ENCODE data around the gene AICDA. TPM values are rescaled to one million over a fixed set of nuclear protein-coding genes. Genes with fewer than 3 reads are reported as not detected.

The AICDA gene
- total RNA-seq, 4 donors from 2014 or later: 0.63 TPM; not detected in 3

DNA sequence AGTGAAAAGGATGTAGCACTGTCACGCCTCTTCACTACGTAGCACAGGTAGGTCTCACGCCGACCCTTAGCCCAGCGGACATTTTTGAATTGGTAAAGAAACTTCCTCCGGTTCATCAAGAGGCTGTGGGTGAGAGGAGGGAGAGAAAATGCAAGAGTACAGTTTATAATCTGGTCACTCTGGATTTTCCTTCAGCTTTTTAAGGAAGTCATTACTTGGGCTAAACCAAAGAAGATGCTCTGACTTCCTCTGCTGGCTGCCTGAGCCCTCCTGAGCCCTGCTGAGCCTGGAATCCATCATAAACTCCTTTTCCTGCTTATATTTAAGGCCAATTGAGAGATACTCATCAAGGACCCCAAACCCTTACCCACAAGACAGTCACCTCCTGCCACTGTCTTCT, 5.8 kb downstream of the AICDA start:
- DNase-seq (ENCODE audit: low spot score) (no peak), ATAC-seq (ENCODE audit: low FRiP score) (no peak)
- TF ChIP-seq, protein P1, sequence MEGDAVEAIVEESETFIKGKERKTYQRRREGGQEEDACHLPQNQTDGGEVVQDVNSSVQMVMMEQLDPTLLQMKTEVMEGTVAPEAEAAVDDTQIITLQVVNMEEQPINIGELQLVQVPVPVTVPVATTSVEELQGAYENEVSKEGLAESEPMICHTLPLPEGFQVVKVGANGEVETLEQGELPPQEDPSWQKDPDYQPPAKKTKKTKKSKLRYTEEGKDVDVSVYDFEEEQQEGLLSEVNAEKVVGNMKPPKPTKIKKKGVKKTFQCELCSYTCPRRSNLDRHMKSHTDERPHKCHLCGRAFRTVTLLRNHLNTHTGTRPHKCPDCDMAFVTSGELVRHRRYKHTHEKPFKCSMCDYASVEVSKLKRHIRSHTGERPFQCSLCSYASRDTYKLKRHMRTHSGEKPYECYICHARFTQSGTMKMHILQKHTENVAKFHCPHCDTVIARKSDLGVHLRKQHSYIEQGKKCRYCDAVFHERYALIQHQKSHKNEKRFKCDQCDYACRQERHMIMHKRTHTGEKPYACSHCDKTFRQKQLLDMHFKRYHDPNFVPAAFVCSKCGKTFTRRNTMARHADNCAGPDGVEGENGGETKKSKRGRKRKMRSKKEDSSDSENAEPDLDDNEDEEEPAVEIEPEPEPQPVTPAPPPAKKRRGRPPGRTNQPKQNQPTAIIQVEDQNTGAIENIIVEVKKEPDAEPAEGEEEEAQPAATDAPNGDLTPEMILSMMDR (IDR thresholded peaks at IDR 0.05): no peak

- TF ChIP-seq, protein P1 (IDR thresholded peaks at IDR 0.05): no peak
- ATAC-seq (ENCODE audit: low FRiP score): no peak
- no peak for DNase-seq (ENCODE audit: low spot score)
Observed at GRCh38 chr12:8605057-8605456, 7.6 kb downstream of the AICDA start.

DNA sequence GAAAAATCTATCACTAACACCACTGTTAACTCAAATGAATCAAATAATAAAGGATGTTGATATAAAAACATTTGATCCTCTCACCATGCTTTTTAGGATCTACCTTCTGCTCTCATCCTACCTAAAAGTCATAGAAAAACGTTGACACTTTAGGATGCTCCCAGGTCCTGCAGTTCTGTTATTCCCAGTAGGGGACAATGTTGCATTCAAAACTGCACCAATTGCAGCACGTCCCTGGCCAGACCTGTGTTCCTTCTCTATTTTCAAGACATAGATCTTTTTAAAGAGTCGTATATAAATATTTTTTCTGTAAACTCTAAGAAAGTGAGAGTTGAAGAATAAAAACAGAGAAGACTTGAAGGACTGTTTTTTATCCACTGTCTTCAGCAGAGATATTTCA, 8.8 kb downstream of the AICDA start:
- no peak for DNase-seq (ENCODE audit: low spot score)
- TF ChIP-seq, protein P1 (IDR thresholded peaks at IDR 0.05): no peak
- ATAC-seq (ENCODE audit: low FRiP score): no peak

DNA sequence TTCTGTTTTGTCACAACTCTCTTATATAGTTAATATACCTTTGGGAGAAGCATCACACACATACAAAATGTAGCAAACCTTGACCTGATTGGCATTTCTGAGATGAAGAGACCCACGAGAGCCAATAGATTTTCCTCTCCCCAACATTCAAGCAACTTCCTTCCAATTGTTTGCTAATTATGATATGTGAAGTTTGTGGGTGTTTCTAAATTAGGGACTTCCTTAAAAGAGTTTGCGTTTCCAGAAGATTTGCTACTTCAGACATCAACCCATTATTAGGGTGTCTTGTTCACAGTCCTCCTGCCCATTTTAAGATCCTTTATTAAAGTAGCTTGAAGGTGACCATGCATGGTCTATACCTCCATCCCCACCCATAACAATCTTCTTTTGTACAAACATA, 9.4 kb downstream of the AICDA start:
- DNase-seq (ENCODE audit: low spot score) (no peak), ATAC-seq (ENCODE audit: low FRiP score) (no peak)
- TF ChIP-seq, protein P1 (IDR thresholded peaks at IDR 0.05): no peak

DNA sequence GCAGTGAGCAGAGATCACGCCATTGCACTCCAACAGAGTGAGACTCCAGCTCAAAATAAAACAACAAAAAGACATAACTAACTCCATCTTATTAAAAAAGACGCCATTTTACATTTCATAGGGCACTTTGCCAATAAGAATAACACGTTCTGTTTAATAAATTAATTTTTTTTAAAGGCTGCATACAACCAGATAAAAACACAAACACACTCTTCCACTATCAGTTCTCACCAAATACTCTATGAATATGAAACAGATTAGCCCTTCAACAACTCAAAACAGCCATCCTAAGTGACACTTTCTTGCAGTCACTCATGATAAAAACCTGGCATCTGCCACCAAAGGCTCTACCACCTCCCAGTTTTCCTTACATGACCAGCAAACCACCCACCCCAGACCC, 16.1 kb downstream of the AICDA start:
- DNase-seq (ENCODE audit: low spot score) (no peak), ATAC-seq (ENCODE audit: low FRiP score) (no peak)
- TF ChIP-seq, protein P1 (IDR thresholded peaks at IDR 0.05): no peak

- TF ChIP-seq, protein P1 (IDR thresholded peaks at IDR 0.05): no peak
- DNase-seq (ENCODE audit: low spot score): no peak
- ATAC-seq (ENCODE audit: low FRiP score): no peak
Observed at GRCh38 chr12:8594072-8594471, 18.6 kb downstream of the AICDA start.

GRCh38 chr12:8593246-8593645, 19.4 kb downstream of the AICDA start:
- TF ChIP-seq, protein P1 (IDR thresholded peaks at IDR 0.05): no peak
- no peak for ATAC-seq (ENCODE audit: low FRiP score)
- DNase-seq (ENCODE audit: low spot score): no peak
